Measurements from ENCODE around the gene SLC7A1. TPM values are rescaled to one million over a fixed set of nuclear protein-coding genes. Genes with fewer than 3 reads are reported as not detected.
A peak's percentile ranks its signal among the peaks of the same experiment; 100 is the strongest.

The SLC7A1 gene
- total RNA-seq, 1 donor from 2014 or later = 115 TPM

DNA sequence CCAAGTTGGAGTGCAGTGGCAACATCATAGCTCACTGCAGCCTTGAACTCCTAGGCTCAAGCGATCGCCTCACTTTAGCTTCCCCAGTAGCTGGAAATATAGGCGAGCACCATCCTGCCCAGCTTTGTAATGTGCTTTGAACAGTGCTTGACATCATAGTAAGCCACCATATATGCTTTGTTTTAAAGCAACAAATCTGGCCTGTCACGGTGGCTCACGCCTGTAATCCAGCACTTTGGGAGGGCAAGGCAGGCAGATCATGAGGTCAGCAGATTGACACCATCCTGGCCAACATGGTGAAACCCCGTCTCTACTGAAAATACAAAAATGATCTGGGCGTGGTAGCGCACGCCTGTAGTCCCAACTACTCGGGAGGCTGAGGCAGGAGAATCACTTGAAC is 1.8 kb upstream of the SLC7A1 start:
- no peak overlapping the region for H3K27ac Mint-ChIP-seq (ENCODE audit: unreplicated experiment)
- H3K27me3 Mint-ChIP-seq (ENCODE audit: low read depth, unreplicated experiment) = peaks cover 3% of the 10 kb centered on the region
- DNase-seq (ENCODE audit: low read depth) = no peak
- H3K4me3 ChIP-seq (ENCODE audit: insufficient read depth, low read depth, low read length) = no peak overlapping the region
- TF ChIP-seq EZH2 (IDR thresholded peaks at IDR 0.05; ENCODE audit: insufficient read depth, low read length) = no peak
- TF ChIP-seq CTCF (IDR thresholded peaks at IDR 0.05; ENCODE audit: insufficient read depth, low read depth, low read length) = no peak
- peaks cover 30% of the 10 kb centered on the region for H3K79me2 ChIP-seq (ENCODE audit: insufficient read depth, low read length)
- FAIRE-seq = no peak
- no peak overlapping the region for H2AFZ ChIP-seq (ENCODE audit: low read depth, low read length)
- H3K9me3 ChIP-seq (ENCODE audit: insufficient read depth, low read depth, low read length) = no peaks in the 10 kb centered on the region
- no peak overlapping the region for H3K4me2 ChIP-seq (ENCODE audit: low read length)
- no peaks in the 10 kb centered on the region for H3K27me3 ChIP-seq (ENCODE audit: insufficient read depth, low read length)
- no peaks in the 10 kb centered on the region for H3K36me3 ChIP-seq (ENCODE audit: insufficient read depth, low read length)
- no peak overlapping the region for H3K9ac ChIP-seq (ENCODE audit: low read length)
- H3K9me3 Mint-ChIP-seq (ENCODE audit: unreplicated experiment) = no peaks in the 10 kb centered on the region
- peaks cover 17% of the 10 kb centered on the region for H3K4me1 ChIP-seq (ENCODE audit: insufficient read depth, low read length)
- peaks cover 20% of the 10 kb centered on the region for H3K4me1 Mint-ChIP-seq (ENCODE audit: low read depth, unreplicated experiment)
- no peak overlapping the region for H3K4me3 Mint-ChIP-seq (ENCODE audit: unreplicated experiment)
- peaks cover 5% of the 10 kb centered on the region for H3K36me3 Mint-ChIP-seq (ENCODE audit: low read depth, unreplicated experiment)
- peaks cover 11% of the 10 kb centered on the region for H4K20me1 ChIP-seq (ENCODE audit: insufficient read depth, low read length)
- H3K27ac ChIP-seq (ENCODE audit: low read depth, low read length) = no peak overlapping the region

DNA sequence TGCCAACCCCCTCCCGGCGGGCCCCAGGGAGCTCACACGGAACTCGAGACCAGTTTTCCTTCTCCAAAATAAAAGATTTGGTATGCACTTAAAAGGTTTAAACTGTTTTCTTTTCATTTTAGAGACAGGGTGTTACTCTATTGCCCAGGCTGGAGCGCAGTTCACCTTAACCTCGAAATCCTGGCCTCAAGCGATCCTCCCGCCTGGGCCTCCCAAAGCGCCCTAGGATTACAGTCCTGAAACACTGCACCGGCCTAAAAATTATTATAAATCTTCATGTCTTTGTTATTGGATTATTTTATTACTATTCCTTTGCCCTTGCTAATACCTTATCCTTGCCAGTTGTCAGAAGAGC is 553 bp upstream of the SLC7A1 start:
- peak overlapping the region; percentile 46 for H3K4me3 ChIP-seq (ENCODE audit: insufficient read depth, low read depth, low read length)
- peaks cover 5% of the 10 kb centered on the region for H3K36me3 Mint-ChIP-seq (ENCODE audit: low read depth, unreplicated experiment)
- peaks cover 3% of the 10 kb centered on the region for H3K27me3 Mint-ChIP-seq (ENCODE audit: low read depth, unreplicated experiment)
- TF ChIP-seq EZH2 (IDR thresholded peaks at IDR 0.05; ENCODE audit: insufficient read depth, low read length) = no peak
- TF ChIP-seq CTCF (IDR thresholded peaks at IDR 0.05; ENCODE audit: insufficient read depth, low read depth, low read length) = no peak
- FAIRE-seq (no peak), DNase-seq (ENCODE audit: low read depth) (no peak)
- peaks cover 42% of the 10 kb centered on the region for H3K79me2 ChIP-seq (ENCODE audit: insufficient read depth, low read length)
- peak overlapping the region; percentile 50 for H3K27ac ChIP-seq (ENCODE audit: low read depth, low read length)
- no peaks in the 10 kb centered on the region for H3K9me3 ChIP-seq (ENCODE audit: insufficient read depth, low read depth, low read length)
- no peaks in the 10 kb centered on the region for H3K27me3 ChIP-seq (ENCODE audit: insufficient read depth, low read length)
- peaks cover 30% of the 10 kb centered on the region for H3K4me1 ChIP-seq (ENCODE audit: insufficient read depth, low read length)
- H3K27ac Mint-ChIP-seq (ENCODE audit: unreplicated experiment) = peak overlapping the region; percentile 89
- peaks cover 31% of the 10 kb centered on the region for H3K4me1 Mint-ChIP-seq (ENCODE audit: low read depth, unreplicated experiment)
- peak overlapping the region; percentile 13 for H2AFZ ChIP-seq (ENCODE audit: low read depth, low read length)
- no peaks in the 10 kb centered on the region for H3K36me3 ChIP-seq (ENCODE audit: insufficient read depth, low read length)
- H3K9me3 Mint-ChIP-seq (ENCODE audit: unreplicated experiment) = no peaks in the 10 kb centered on the region
- peak overlapping the region; percentile 83 for H3K4me3 Mint-ChIP-seq (ENCODE audit: unreplicated experiment)
- H4K20me1 ChIP-seq (ENCODE audit: insufficient read depth, low read length) = peaks cover 23% of the 10 kb centered on the region
- H3K4me2 ChIP-seq (ENCODE audit: low read length) = peak overlapping the region; percentile 92
- peak overlapping the region; percentile 62 for H3K9ac ChIP-seq (ENCODE audit: low read length)

DNA sequence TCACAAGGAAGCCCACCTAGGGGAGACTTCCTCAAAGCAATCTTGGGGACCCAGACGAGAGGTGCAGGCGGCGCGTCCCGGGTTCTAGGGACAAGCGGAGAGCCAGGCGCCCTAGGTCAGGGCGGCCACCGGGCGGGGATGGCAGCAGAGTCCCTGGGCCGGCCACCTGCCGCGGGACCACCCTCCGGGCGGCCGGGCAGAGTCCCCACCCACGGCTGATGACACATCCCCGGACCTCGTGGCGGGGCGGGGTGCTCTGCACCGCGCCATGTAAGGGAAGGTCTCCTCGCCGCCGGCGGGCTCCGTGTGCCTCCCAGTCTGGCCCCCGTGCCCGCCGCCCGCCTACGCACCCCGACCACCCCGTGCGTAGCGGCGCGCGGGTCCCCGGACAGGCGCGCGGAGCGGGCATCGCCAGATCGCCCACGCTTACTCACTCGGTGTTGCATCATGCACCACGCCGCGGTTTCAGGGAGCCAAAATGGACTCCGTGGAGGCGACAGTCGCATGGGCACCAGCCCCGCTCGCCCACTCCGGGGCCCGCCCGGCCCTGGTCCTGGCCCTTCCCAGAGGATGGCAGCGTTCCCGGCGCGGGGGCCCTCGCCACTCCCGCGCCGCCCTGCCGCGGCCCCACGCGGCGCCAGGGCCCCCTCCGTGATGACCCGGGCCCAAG is 643 bp downstream of the SLC7A1 start:
- no peaks in the 10 kb centered on the region for H3K36me3 ChIP-seq (ENCODE audit: insufficient read depth, low read length)
- no peaks in the 10 kb centered on the region for H3K27me3 ChIP-seq (ENCODE audit: insufficient read depth, low read length)
- peak overlapping the region; percentile 80 for H3K4me3 ChIP-seq (ENCODE audit: insufficient read depth, low read depth, low read length)
- peaks cover 34% of the 10 kb centered on the region for H4K20me1 ChIP-seq (ENCODE audit: insufficient read depth, low read length)
- H3K27me3 Mint-ChIP-seq (ENCODE audit: low read depth, unreplicated experiment) = peaks cover 3% of the 10 kb centered on the region
- peak overlapping the region; percentile 99 for H3K27ac Mint-ChIP-seq (ENCODE audit: unreplicated experiment)
- DNase-seq (ENCODE audit: low read depth) (peak; percentile 51), FAIRE-seq (no peak)
- H3K9me3 Mint-ChIP-seq (ENCODE audit: unreplicated experiment) = no peaks in the 10 kb centered on the region
- H2AFZ ChIP-seq (ENCODE audit: low read depth, low read length) = peak overlapping the region; percentile 27
- no peaks in the 10 kb centered on the region for H3K9me3 ChIP-seq (ENCODE audit: insufficient read depth, low read depth, low read length)
- peaks cover 41% of the 10 kb centered on the region for H3K4me1 Mint-ChIP-seq (ENCODE audit: low read depth, unreplicated experiment)
- H3K4me1 ChIP-seq (ENCODE audit: insufficient read depth, low read length) = peaks cover 34% of the 10 kb centered on the region
- peak overlapping the region; percentile 96 for H3K4me3 Mint-ChIP-seq (ENCODE audit: unreplicated experiment)
- TF ChIP-seq CTCF (IDR thresholded peaks at IDR 0.05; ENCODE audit: insufficient read depth, low read depth, low read length) = no peak
- no peak for TF ChIP-seq EZH2 (IDR thresholded peaks at IDR 0.05; ENCODE audit: insufficient read depth, low read length)
- peak overlapping the region; percentile 92 for H3K4me2 ChIP-seq (ENCODE audit: low read length)
- H3K79me2 ChIP-seq (ENCODE audit: insufficient read depth, low read length) = peaks cover 54% of the 10 kb centered on the region
- H3K36me3 Mint-ChIP-seq (ENCODE audit: low read depth, unreplicated experiment) = peaks cover 5% of the 10 kb centered on the region
- peak overlapping the region; percentile 98 for H3K27ac ChIP-seq (ENCODE audit: low read depth, low read length)
- H3K9ac ChIP-seq (ENCODE audit: low read length) = peak overlapping the region; percentile 96
